HCT116 (cell line): ENCODE data around the gene SERPINC1.

ENCODE experiments used
- ATF3 ChIP-seq: IDR thresholded peaks from 2 replicates; pipeline ENCODE4 v1.6.1; 2012
- CEBPB ChIP-seq: IDR thresholded peaks from 2 replicates; pipeline ENCODE4 v1.6.1; 2012; ENCODE audit warnings: low read depth
- CTCF ChIP-seq, 3 experiments: fragments of 200-600 bp in 1 of 3; sonication (generic) in 1 of 3; IDR thresholded peaks in 2 of 3; conservative IDR thresholded peaks in 1 of 3; 2 replicates each; pipeline ENCODE4 v1.5.1; 2012 to 2017; ENCODE audit warnings: low read depth in 2 of 3, low read length in 2 of 3, antibody characterized with exemption in 1 of 3, borderline replicate concordance in 1 of 3, control low read depth in 1 of 3, mild to moderate bottlenecking in 1 of 3, mixed read lengths in 1 of 3, mixed run types in 1 of 3, moderate library complexity in 1 of 3; ENCODE audit not compliant: insufficient read depth in 1 of 3
- ELF1 ChIP-seq: IDR thresholded peaks from 2 replicates; pipeline ENCODE4 v1.6.1; 2012; ENCODE audit warnings: low read depth, borderline replicate concordance
- EZH2 ChIP-seq: fragments of 200-600 bp; sonication (generic); IDR thresholded peaks from 2 replicates; pipeline ENCODE4 v1.6.1; 2017; ENCODE audit warnings: antibody characterized with exemption, mixed run types
- EZH2phosphoT487 ChIP-seq: fragments of 200-600 bp; IDR thresholded peaks from 2 replicates; pipeline ENCODE4 v1.6.1; 2018; ENCODE audit warnings: antibody characterized with exemption, borderline replicate concordance
- JUND ChIP-seq: IDR thresholded peaks from 2 replicates; pipeline ENCODE4 v1.6.1; 2012
- POLR2AphosphoS5 ChIP-seq: IDR thresholded peaks from 2 replicates; pipeline ENCODE4 v1.6.1; 2011; ENCODE audit warnings: mild to moderate bottlenecking, low read depth, low read length, moderate library complexity
- SP1 ChIP-seq: IDR thresholded peaks from 2 replicates; pipeline ENCODE4 v1.6.1; 2012; ENCODE audit warnings: low read depth
- TF ChIP-seq, protein P1 (sequence below): IDR thresholded peaks from 2 replicates; pipeline ENCODE4 v1.6.1; 2011; ENCODE audit warnings: mild to moderate bottlenecking, low read length, moderate library complexity; ENCODE audit not compliant: insufficient replicate concordance; ENCODE audit errors: extremely low read depth

GRCh38 chr1:173856903-173857302 is 60.2 kb downstream of the SERPINC1 start:
- TF ChIP-seq ATF3 (no peak), CEBPB (no peak), CTCF (IDR thresholded peaks at IDR 0.05 in 2 of 3, conservative IDR thresholded peaks at IDR 0.05 in 1 of 3; ENCODE audit: borderline replicate concordance in 1 of 3, insufficient read depth in 1 of 3, low read depth in 2 of 3, low read length in 2 of 3) (no peak), POLR2AphosphoS5 (no peak), EZH2 (no peak), SP1 (no peak), EZH2phosphoT487 (no peak), JUND (no peak), ELF1 (no peak)
- TF ChIP-seq, protein P1, sequence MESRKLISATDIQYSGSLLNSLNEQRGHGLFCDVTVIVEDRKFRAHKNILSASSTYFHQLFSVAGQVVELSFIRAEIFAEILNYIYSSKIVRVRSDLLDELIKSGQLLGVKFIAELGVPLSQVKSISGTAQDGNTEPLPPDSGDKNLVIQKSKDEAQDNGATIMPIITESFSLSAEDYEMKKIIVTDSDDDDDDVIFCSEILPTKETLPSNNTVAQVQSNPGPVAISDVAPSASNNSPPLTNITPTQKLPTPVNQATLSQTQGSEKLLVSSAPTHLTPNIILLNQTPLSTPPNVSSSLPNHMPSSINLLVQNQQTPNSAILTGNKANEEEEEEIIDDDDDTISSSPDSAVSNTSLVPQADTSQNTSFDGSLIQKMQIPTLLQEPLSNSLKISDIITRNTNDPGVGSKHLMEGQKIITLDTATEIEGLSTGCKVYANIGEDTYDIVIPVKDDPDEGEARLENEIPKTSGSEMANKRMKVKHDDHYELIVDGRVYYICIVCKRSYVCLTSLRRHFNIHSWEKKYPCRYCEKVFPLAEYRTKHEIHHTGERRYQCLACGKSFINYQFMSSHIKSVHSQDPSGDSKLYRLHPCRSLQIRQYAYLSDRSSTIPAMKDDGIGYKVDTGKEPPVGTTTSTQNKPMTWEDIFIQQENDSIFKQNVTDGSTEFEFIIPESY, result no peak
